ENCODE data around the gene AFF3. TPM values are rescaled to one million over a fixed set of nuclear protein-coding genes. Genes with fewer than 3 reads are reported as not detected.

AFF3 gene
- total RNA-seq, 1 experiment from 2014 or later, result 0.61 TPM

GRCh38 chr2:100068395-100068794 is 74.0 kb downstream of the AFF3 start:
- no peaks in the 10 kb centered on the region for H3K79me2 ChIP-seq (ENCODE audit: insufficient read depth, low read length)
- intact Hi-C loops (cut with micrococcal nuclease), result no loop called here
- CTCF ChIA-PET, result no interaction called here

GRCh38 chr2:100067784-100068183 is 74.6 kb downstream of the AFF3 start:
- Histone ChIP-seq H3K9ac (ENCODE audit: low read length) (no peak overlapping the region), H3K9me2 (ENCODE audit: insufficient read depth) (no peaks in the 10 kb centered on the region), H3K4me2 (ENCODE audit: low read length) (no peak overlapping the region), H3K4me3 (replicated peaks in 1 of 2; ENCODE audit: low read depth in 1 of 2, low read length in 2 of 2) (no peak overlapping the region), H4K20me1 (ENCODE audit: insufficient read depth) (no peaks in the 10 kb centered on the region), H3K4me1 (ENCODE audit: control insufficient read depth in 1 of 2, insufficient read depth in 2 of 2, low read length in 2 of 2) (no peaks in the 10 kb centered on the region), H3K27me3 (ENCODE audit: insufficient read depth, low read length) (peaks cover 64% of the 10 kb centered on the region), H3K79me2 (ENCODE audit: insufficient read depth, low read length) (no peaks in the 10 kb centered on the region), H3K9me3 (ENCODE audit: control insufficient read depth in 1 of 2, insufficient read depth in 1 of 2, low read depth in 1 of 2, low read length in 2 of 2) (no peaks in the 10 kb centered on the region), H3K27ac (ENCODE audit: low read depth, low read length) (no peak overlapping the region), H2AFZ (ENCODE audit: low read depth, low read length, poor library complexity, severe bottlenecking) (no peak overlapping the region), H3K36me3 (ENCODE audit: control insufficient read depth in 1 of 2, insufficient read depth in 2 of 2, low read length in 2 of 2) (no peaks in the 10 kb centered on the region)
- ATAC-seq, result no peak
- POLR2A ChIA-PET, result no interaction called here
- no TSS peak for BruUV-seq (replicated peaks)
- RAD21 ChIA-PET (ENCODE audit: low non-redundant PET in 1 of 2, low total read pairs in 2 of 2, uncharacterized antibody in 2 of 2, unreplicated experiment in 2 of 2), result no interaction called here
- CTCF ChIA-PET, result no interaction called here
- no peak for DNase-seq (ENCODE audit: low read depth, low spot score)
- TF ChIP-seq JUND (IDR thresholded peaks at IDR 0.05), result no peak
- TF ChIP-seq EZH2phosphoT487 (IDR thresholded peaks at IDR 0.05; ENCODE audit: borderline replicate concordance), result no peak
- TF ChIP-seq SP1 (IDR thresholded peaks at IDR 0.05; ENCODE audit: low read depth), result no peak
- TF ChIP-seq CTCF (IDR thresholded peaks at IDR 0.05 in 2 of 3, conservative IDR thresholded peaks at IDR 0.05 in 1 of 3; ENCODE audit: borderline replicate concordance in 1 of 3, insufficient read depth in 1 of 3, low read depth in 2 of 3, low read length in 2 of 3), result no peak
- no peak for TF ChIP-seq SIN3A (IDR thresholded peaks at IDR 0.05; ENCODE audit: low read depth)
- TF ChIP-seq EGR1 (IDR thresholded peaks at IDR 0.05; ENCODE audit: low read depth), result no peak
- TF ChIP-seq ELF1 (IDR thresholded peaks at IDR 0.05; ENCODE audit: borderline replicate concordance, low read depth), result no peak
- no peak for TF ChIP-seq CBX3 (IDR thresholded peaks at IDR 0.05; ENCODE audit: low read depth)
- TF ChIP-seq ZFX (IDR thresholded peaks at IDR 0.05), result no peak
- TF ChIP-seq ATF3 (IDR thresholded peaks at IDR 0.05), result no peak
- no peak for TF ChIP-seq REST (IDR thresholded peaks at IDR 0.05; ENCODE audit: low read depth)
- TF ChIP-seq EZH2 (IDR thresholded peaks at IDR 0.05), result no peak
- no peak for TF ChIP-seq POLR2AphosphoS5 (IDR thresholded peaks at IDR 0.05; ENCODE audit: low read depth, low read length)
- TF ChIP-seq SRF (IDR thresholded peaks at IDR 0.05; ENCODE audit: low read depth), result no peak
- intact Hi-C loops (cut with micrococcal nuclease), result no loop called here

More at GRCh38 chr2:100068395-100068794, 74.0 kb downstream of the AFF3 start:
- H3K4me1 ChIP-seq (ENCODE audit: control insufficient read depth in 1 of 2, insufficient read depth in 2 of 2, low read length in 2 of 2), result no peaks in the 10 kb centered on the region
- no peak for DNase-seq (ENCODE audit: low read depth, low spot score)
- H3K4me3 ChIP-seq (replicated peaks in 1 of 2; ENCODE audit: low read depth in 1 of 2, low read length in 2 of 2), result no peak overlapping the region
- no peaks in the 10 kb centered on the region for H4K20me1 ChIP-seq (ENCODE audit: insufficient read depth)
- POLR2A ChIA-PET, result no interaction called here
- H3K9ac ChIP-seq (ENCODE audit: low read length), result no peak overlapping the region
- TF ChIP-seq EGR1 (IDR thresholded peaks at IDR 0.05; ENCODE audit: low read depth) (no peak), ATF3 (IDR thresholded peaks at IDR 0.05) (no peak)
- no peaks in the 10 kb centered on the region for H3K9me3 ChIP-seq (ENCODE audit: control insufficient read depth in 1 of 2, insufficient read depth in 1 of 2, low read depth in 1 of 2, low read length in 2 of 2)
- H3K4me2 ChIP-seq (ENCODE audit: low read length), result no peak overlapping the region
- no peaks in the 10 kb centered on the region for H3K36me3 ChIP-seq (ENCODE audit: control insufficient read depth in 1 of 2, insufficient read depth in 2 of 2, low read length in 2 of 2)
- no peak overlapping the region for H3K27ac ChIP-seq (ENCODE audit: low read depth, low read length)
- RAD21 ChIA-PET (ENCODE audit: low non-redundant PET in 1 of 2, low total read pairs in 2 of 2, uncharacterized antibody in 2 of 2, unreplicated experiment in 2 of 2), result no interaction called here
- BruUV-seq (replicated peaks), result no TSS peak
- H2AFZ ChIP-seq (ENCODE audit: low read depth, low read length, poor library complexity, severe bottlenecking), result no peak overlapping the region
- H3K27me3 ChIP-seq (ENCODE audit: insufficient read depth, low read length), result peaks cover 70% of the 10 kb centered on the region
- H3K9me2 ChIP-seq (ENCODE audit: insufficient read depth), result no peaks in the 10 kb centered on the region
- ATAC-seq, result no peak

Data from HCT116 (cell line).